WTC11 (cell line): ENCODE results near the gene MYLK. TPM values are rescaled to one million over a fixed set of nuclear protein-coding genes. Genes with fewer than 3 reads are reported as not detected.

Experiments
- ATAC-seq: fragments of 200-7000 bp; cut with Tn5 transposase; 2 replicates; pipeline ENCODE4 v1.10.0; 2021; ENCODE audit warnings: mild to moderate bottlenecking, moderate library complexity
- CTCF ChIA-PET: fragments of 300-600 bp; sonication (Branson Sonifier 250); formaldehyde crosslinking; loops from one replicate; lab custom pipeline; 2021; ENCODE audit warnings: antibody characterized with exemption; lab: Charles Lee
- POLR2A ChIA-PET: fragments of 350-600 bp; sonication (Branson Sonifier 250); formaldehyde crosslinking; loops from one replicate; lab custom pipeline; 2021; ENCODE audit warnings: antibody characterized with exemption; lab: Charles Lee
- DNase-seq: peaks from one replicate; pipeline ENCODE4 v3.0.0; 2021; ENCODE audit warnings: low spot score
- H3K27ac Mint-ChIP-seq: 2 replicates; pipeline ENCODE4 v1.8.0; 2021; ENCODE audit warnings: mixed read lengths
- H3K27me3 Mint-ChIP-seq: 2 replicates; pipeline ENCODE4 v1.8.0; 2021; ENCODE audit warnings: low read depth, mild to moderate bottlenecking, moderate library complexity, mixed read lengths
- H3K36me3 Mint-ChIP-seq: 2 replicates; pipeline ENCODE4 v1.8.0; 2021; ENCODE audit warnings: mixed read lengths
- H3K4me1 Mint-ChIP-seq: 2 replicates; pipeline ENCODE4 v1.8.0; 2022; ENCODE audit warnings: mixed read lengths
- H3K4me3 Mint-ChIP-seq: 2 replicates; pipeline ENCODE4 v1.8.0; 2021; ENCODE audit warnings: mild to moderate bottlenecking, moderate library complexity, mixed read lengths
- H3K9me3 Mint-ChIP-seq: 2 replicates; pipeline ENCODE4 v1.8.0; 2021; ENCODE audit warnings: mixed read lengths
- CBFB ChIP-seq: sonication (generic); formaldehyde crosslinking; IDR thresholded peaks from 2 replicates; pipeline ENCODE4 v1.8.1; 2022; ENCODE audit warnings: mild to moderate bottlenecking, low read depth, missing genetic modification reagents
- ESRRA ChIP-seq: sonication (generic); formaldehyde crosslinking; IDR thresholded peaks from 2 replicates; pipeline ENCODE4 v1.8.1; 2022; ENCODE audit warnings: mild to moderate bottlenecking, missing genetic modification reagents, borderline replicate concordance
- FOXK1 ChIP-seq: sonication (generic); formaldehyde crosslinking; IDR thresholded peaks from 2 replicates; pipeline ENCODE4 v1.8.0; 2022; ENCODE audit warnings: mild to moderate bottlenecking, moderate library complexity, missing genetic modification reagents
- HMGA2 ChIP-seq: fragments of 250-450 bp; sonication (Bioruptor Pico); IDR thresholded peaks from 2 replicates; pipeline ENCODE4 v1.4.0; 2021; ENCODE audit warnings: mild to moderate bottlenecking, moderate library complexity
- KAT7 ChIP-seq: sonication (generic); formaldehyde crosslinking; IDR thresholded peaks from 2 replicates; pipeline ENCODE4 v1.8.1; 2023; ENCODE audit warnings: missing genetic modification reagents, mild to moderate bottlenecking, borderline replicate concordance
- NFYB ChIP-seq: sonication (generic); formaldehyde crosslinking; conservative IDR thresholded peaks from 2 replicates; pipeline ENCODE4 v1.8.0; 2022; ENCODE audit warnings: low read depth, missing genetic modification reagents
- NR1H2 ChIP-seq: sonication (generic); formaldehyde crosslinking; IDR thresholded peaks from 2 replicates; pipeline ENCODE4 v1.9.0; 2021; ENCODE audit warnings: mild to moderate bottlenecking, moderate library complexity, missing genetic modification reagents
- SP1 ChIP-seq: sonication (generic); formaldehyde crosslinking; conservative IDR thresholded peaks from 2 replicates; pipeline ENCODE4 v1.8.1; 2022; ENCODE audit warnings: missing genetic modification reagents
- TEAD1 ChIP-seq: sonication (generic); formaldehyde crosslinking; IDR thresholded peaks from 2 replicates; pipeline ENCODE4 v1.8.0; 2022; ENCODE audit warnings: mild to moderate bottlenecking, missing genetic modification reagents
- TEAD4 ChIP-seq: sonication (generic); formaldehyde crosslinking; IDR thresholded peaks from 2 replicates; pipeline ENCODE4 v1.8.0; 2022; ENCODE audit warnings: mild to moderate bottlenecking, missing genetic modification reagents
- TP53 ChIP-seq: sonication (generic); formaldehyde crosslinking; IDR thresholded peaks from 2 replicates; pipeline ENCODE4 v1.8.1; 2023; ENCODE audit warnings: mild to moderate bottlenecking, missing genetic modification reagents
- ZBTB21 ChIP-seq: sonication (generic); formaldehyde crosslinking; IDR thresholded peaks from 2 replicates; pipeline ENCODE4 v1.8.1; 2023; ENCODE audit warnings: mild to moderate bottlenecking, missing genetic modification reagents, borderline replicate concordance
- ZNF138 ChIP-seq: sonication (generic); formaldehyde crosslinking; conservative IDR thresholded peaks from 2 replicates; pipeline ENCODE4 v1.8.1; 2022; ENCODE audit warnings: mild to moderate bottlenecking, moderate library complexity, missing genetic modification reagents
- ZNF219 ChIP-seq: sonication (generic); formaldehyde crosslinking; IDR thresholded peaks from 2 replicates; pipeline ENCODE4 v1.8.0; 2023; ENCODE audit warnings: missing genetic modification reagents, mild to moderate bottlenecking, borderline replicate concordance
- ZNF671 ChIP-seq: fragments of 250-450 bp; sonication (Bioruptor Pico); IDR thresholded peaks from 2 replicates; pipeline ENCODE4 v1.8.0; 2021; ENCODE audit warnings: mild to moderate bottlenecking
- total RNA-seq: library from RNA; stranded (reverse); gene quantifications from 3 replicates; pipeline ENCODE4 v1.2.3, GENCODE V29; 2021
- TF ChIP-seq, protein P1 (sequence below): fragments of 250-450 bp; sonication (Bioruptor Pico); IDR thresholded peaks from 2 replicates; pipeline ENCODE4 v1.9.0; 2021; ENCODE audit warnings: mild to moderate bottlenecking
- TF ChIP-seq, protein P2 (sequence below): fragments of 250-450 bp; sonication (Bioruptor Pico); IDR thresholded peaks from 2 replicates; pipeline ENCODE4 v1.9.0; 2021; ENCODE audit warnings: moderate library complexity, mild to moderate bottlenecking, inconsistent platforms, borderline replicate concordance
- TF ChIP-seq, protein P3 (sequence below): sonication (generic); formaldehyde crosslinking; IDR thresholded peaks from 2 replicates; pipeline ENCODE4 v1.8.0; 2023; ENCODE audit warnings: mild to moderate bottlenecking, missing genetic modification reagents
- TF ChIP-seq, protein P4 (sequence below): fragments of 250-450 bp; sonication (Bioruptor Pico); IDR thresholded peaks from 2 replicates; pipeline ENCODE4 v2.1.2; 2022; ENCODE audit warnings: mild to moderate bottlenecking, moderate library complexity
- TF ChIP-seq, protein P5 (sequence below): sonication (generic); formaldehyde crosslinking; IDR thresholded peaks from 2 replicates; pipeline ENCODE4 v1.8.0; 2023; ENCODE audit warnings: missing genetic modification reagents
- TF ChIP-seq, protein P6 (sequence below): sonication (generic); formaldehyde crosslinking; IDR thresholded peaks from 2 replicates; pipeline ENCODE4 v1.8.0; 2023; ENCODE audit warnings: missing genetic modification reagents, mild to moderate bottlenecking, borderline replicate concordance
- TF ChIP-seq, protein P7 (sequence below): sonication (generic); formaldehyde crosslinking; IDR thresholded peaks from 2 replicates; pipeline ENCODE4 v1.8.1; 2023; ENCODE audit warnings: mild to moderate bottlenecking, missing genetic modification reagents
- TF ChIP-seq, protein P8 (sequence below): fragments of 250-450 bp; sonication (Bioruptor Pico); IDR thresholded peaks from 2 replicates; pipeline ENCODE4 v1.8.0; 2021; ENCODE audit warnings: mild to moderate bottlenecking

The MYLK gene
- total RNA-seq, 1 experiment from 2014 or later, result 10.4 TPM

DNA sequence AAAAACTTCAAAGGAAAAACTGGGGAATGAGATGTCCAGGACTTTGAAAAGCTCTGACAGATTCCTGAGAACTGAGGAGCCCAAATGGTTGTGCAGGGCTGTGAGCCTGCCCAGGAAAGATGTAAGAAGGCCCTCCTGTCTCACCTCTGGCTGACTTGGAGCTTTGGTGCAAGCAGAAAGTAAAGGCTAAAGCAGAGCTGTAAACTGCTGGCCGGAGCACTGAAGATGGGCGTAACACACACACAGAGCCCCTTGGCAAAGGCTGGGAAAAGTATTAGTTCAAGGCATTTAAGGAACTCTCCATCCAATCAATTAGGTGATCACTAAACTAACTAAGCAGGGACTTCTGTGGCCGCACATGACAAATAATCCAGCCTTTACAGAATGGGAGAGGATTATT is 155.1 kb downstream of the MYLK start:
- H3K27me3 Mint-ChIP-seq, result no peaks in the 10 kb centered on the region
- no peaks in the 10 kb centered on the region for H3K9me3 Mint-ChIP-seq
- DNase-seq, result no peak
- H3K27ac Mint-ChIP-seq, result no peak overlapping the region
- ChIA-PET CTCF (interaction anchor here (1.2 to 2.9 kb wide), 4 partner anchors 10 to 87 kb away, joined by 3 to 13 read pairs (median 8); no protein-coding TSS in a partner anchor), POLR2A (interaction anchor here (0.6 kb wide), 1 partner anchor 41 kb away, joined by 4 read pairs; no protein-coding TSS in a partner anchor)
- no peak overlapping the region for H3K4me3 Mint-ChIP-seq
- no peak for ATAC-seq
- H3K4me1 Mint-ChIP-seq, result no peaks in the 10 kb centered on the region
- no peaks in the 10 kb centered on the region for H3K36me3 Mint-ChIP-seq
- TF ChIP-seq CBFB (CRISPR knock-in tag) (no peak), ZNF138 (CRISPR knock-in tag) (no peak), ESRRA (no peak), TEAD4 (CRISPR knock-in tag) (no peak), FOXK1 (CRISPR knock-in tag) (no peak), NFYB (CRISPR knock-in tag) (no peak), KAT7 (CRISPR knock-in tag) (no peak), ZNF219 (CRISPR knock-in tag) (no peak), SP1 (no peak), ZNF671 (CRISPR knock-in tag) (no peak), ZBTB21 (CRISPR knock-in tag) (no peak), TP53 (no peak)
- TF ChIP-seq, protein P1, sequence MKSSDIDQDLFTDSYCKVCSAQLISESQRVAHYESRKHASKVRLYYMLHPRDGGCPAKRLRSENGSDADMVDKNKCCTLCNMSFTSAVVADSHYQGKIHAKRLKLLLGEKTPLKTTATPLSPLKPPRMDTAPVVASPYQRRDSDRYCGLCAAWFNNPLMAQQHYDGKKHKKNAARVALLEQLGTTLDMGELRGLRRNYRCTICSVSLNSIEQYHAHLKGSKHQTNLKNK (CRISPR knock-in tag), result no peak
- TF ChIP-seq, protein P2, sequence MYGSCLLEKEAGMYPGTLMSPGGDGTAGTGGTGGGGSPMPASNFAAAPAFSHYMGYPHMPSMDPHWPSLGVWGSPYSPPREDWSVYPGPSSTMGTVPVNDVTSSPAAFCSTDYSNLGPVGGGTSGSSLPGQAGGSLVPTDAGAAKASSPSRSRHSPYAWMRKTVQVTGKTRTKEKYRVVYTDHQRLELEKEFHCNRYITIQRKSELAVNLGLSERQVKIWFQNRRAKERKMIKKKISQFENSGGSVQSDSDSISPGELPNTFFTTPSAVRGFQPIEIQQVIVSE, result no peak

DNA sequence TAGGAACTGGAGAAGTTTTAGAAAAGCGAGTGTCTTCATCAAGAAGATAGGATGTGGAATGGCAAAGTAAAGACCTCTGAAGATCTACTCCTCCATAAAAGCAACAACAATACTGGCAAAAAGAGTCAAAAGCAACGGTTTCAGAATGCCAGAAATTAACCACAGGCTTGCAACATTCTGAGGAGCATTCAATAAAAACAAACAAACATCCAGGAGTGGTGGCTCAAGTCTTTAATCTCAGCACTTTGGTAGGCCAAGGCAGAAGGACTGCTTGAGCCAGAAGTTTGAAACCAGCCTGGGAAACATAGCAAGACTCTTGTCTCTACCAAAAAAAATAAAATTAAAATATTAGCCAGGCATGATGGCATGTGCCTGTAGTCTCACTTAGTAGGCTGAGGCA is 156.1 kb downstream of the MYLK start:
- CTCF ChIA-PET, result interaction anchor here (1.2 to 2.9 kb wide), 3 partner anchors 16 to 86 kb away, joined by 3 to 13 read pairs (median 10); no protein-coding TSS in a partner anchor
- Mint-ChIP-seq H3K4me3 (no peak overlapping the region), H3K27ac (no peak overlapping the region), H3K9me3 (no peaks in the 10 kb centered on the region), H3K36me3 (no peaks in the 10 kb centered on the region), H3K27me3 (no peaks in the 10 kb centered on the region), H3K4me1 (no peaks in the 10 kb centered on the region; the same call in 1 of the 2 replicates)
- POLR2A ChIA-PET, result no interaction called here
- ATAC-seq, result no peak
- no peak for DNase-seq
- TF ChIP-seq NFYB (CRISPR knock-in tag) (no peak), FOXK1 (CRISPR knock-in tag) (no peak), NR1H2 (CRISPR knock-in tag) (no peak), HMGA2 (CRISPR knock-in tag) (no peak), TEAD1 (CRISPR knock-in tag) (no peak)
- TF ChIP-seq, protein P3, sequence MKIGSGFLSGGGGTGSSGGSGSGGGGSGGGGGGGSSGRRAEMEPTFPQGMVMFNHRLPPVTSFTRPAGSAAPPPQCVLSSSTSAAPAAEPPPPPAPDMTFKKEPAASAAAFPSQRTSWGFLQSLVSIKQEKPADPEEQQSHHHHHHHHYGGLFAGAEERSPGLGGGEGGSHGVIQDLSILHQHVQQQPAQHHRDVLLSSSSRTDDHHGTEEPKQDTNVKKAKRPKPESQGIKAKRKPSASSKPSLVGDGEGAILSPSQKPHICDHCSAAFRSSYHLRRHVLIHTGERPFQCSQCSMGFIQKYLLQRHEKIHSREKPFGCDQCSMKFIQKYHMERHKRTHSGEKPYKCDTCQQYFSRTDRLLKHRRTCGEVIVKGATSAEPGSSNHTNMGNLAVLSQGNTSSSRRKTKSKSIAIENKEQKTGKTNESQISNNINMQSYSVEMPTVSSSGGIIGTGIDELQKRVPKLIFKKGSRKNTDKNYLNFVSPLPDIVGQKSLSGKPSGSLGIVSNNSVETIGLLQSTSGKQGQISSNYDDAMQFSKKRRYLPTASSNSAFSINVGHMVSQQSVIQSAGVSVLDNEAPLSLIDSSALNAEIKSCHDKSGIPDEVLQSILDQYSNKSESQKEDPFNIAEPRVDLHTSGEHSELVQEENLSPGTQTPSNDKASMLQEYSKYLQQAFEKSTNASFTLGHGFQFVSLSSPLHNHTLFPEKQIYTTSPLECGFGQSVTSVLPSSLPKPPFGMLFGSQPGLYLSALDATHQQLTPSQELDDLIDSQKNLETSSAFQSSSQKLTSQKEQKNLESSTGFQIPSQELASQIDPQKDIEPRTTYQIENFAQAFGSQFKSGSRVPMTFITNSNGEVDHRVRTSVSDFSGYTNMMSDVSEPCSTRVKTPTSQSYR (CRISPR knock-in tag), result no peak
- TF ChIP-seq, protein P4, sequence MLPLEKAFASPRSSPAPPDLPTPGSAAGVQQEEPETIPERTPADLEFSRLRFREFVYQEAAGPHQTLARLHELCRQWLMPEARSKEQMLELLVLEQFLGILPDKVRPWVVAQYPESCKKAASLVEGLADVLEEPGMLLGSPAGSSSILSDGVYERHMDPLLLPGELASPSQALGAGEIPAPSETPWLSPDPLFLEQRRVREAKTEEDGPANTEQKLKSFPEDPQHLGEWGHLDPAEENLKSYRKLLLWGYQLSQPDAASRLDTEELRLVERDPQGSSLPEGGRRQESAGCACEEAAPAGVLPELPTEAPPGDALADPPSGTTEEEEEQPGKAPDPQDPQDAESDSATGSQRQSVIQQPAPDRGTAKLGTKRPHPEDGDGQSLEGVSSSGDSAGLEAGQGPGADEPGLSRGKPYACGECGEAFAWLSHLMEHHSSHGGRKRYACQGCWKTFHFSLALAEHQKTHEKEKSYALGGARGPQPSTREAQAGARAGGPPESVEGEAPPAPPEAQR (CRISPR knock-in tag), result no peak
- TF ChIP-seq, protein P5, sequence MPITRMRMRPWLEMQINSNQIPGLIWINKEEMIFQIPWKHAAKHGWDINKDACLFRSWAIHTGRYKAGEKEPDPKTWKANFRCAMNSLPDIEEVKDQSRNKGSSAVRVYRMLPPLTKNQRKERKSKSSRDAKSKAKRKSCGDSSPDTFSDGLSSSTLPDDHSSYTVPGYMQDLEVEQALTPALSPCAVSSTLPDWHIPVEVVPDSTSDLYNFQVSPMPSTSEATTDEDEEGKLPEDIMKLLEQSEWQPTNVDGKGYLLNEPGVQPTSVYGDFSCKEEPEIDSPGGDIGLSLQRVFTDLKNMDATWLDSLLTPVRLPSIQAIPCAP (CRISPR knock-in tag), result no peak
- TF ChIP-seq, protein P6, sequence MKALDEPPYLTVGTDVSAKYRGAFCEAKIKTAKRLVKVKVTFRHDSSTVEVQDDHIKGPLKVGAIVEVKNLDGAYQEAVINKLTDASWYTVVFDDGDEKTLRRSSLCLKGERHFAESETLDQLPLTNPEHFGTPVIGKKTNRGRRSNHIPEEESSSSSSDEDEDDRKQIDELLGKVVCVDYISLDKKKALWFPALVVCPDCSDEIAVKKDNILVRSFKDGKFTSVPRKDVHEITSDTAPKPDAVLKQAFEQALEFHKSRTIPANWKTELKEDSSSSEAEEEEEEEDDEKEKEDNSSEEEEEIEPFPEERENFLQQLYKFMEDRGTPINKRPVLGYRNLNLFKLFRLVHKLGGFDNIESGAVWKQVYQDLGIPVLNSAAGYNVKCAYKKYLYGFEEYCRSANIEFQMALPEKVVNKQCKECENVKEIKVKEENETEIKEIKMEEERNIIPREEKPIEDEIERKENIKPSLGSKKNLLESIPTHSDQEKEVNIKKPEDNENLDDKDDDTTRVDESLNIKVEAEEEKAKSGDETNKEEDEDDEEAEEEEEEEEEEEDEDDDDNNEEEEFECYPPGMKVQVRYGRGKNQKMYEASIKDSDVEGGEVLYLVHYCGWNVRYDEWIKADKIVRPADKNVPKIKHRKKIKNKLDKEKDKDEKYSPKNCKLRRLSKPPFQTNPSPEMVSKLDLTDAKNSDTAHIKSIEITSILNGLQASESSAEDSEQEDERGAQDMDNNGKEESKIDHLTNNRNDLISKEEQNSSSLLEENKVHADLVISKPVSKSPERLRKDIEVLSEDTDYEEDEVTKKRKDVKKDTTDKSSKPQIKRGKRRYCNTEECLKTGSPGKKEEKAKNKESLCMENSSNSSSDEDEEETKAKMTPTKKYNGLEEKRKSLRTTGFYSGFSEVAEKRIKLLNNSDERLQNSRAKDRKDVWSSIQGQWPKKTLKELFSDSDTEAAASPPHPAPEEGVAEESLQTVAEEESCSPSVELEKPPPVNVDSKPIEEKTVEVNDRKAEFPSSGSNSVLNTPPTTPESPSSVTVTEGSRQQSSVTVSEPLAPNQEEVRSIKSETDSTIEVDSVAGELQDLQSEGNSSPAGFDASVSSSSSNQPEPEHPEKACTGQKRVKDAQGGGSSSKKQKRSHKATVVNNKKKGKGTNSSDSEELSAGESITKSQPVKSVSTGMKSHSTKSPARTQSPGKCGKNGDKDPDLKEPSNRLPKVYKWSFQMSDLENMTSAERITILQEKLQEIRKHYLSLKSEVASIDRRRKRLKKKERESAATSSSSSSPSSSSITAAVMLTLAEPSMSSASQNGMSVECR, result no peak
- TF ChIP-seq, protein P7, sequence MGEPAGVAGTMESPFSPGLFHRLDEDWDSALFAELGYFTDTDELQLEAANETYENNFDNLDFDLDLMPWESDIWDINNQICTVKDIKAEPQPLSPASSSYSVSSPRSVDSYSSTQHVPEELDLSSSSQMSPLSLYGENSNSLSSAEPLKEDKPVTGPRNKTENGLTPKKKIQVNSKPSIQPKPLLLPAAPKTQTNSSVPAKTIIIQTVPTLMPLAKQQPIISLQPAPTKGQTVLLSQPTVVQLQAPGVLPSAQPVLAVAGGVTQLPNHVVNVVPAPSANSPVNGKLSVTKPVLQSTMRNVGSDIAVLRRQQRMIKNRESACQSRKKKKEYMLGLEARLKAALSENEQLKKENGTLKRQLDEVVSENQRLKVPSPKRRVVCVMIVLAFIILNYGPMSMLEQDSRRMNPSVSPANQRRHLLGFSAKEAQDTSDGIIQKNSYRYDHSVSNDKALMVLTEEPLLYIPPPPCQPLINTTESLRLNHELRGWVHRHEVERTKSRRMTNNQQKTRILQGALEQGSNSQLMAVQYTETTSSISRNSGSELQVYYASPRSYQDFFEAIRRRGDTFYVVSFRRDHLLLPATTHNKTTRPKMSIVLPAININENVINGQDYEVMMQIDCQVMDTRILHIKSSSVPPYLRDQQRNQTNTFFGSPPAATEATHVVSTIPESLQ (CRISPR knock-in tag), result no peak
- TF ChIP-seq, protein P8, sequence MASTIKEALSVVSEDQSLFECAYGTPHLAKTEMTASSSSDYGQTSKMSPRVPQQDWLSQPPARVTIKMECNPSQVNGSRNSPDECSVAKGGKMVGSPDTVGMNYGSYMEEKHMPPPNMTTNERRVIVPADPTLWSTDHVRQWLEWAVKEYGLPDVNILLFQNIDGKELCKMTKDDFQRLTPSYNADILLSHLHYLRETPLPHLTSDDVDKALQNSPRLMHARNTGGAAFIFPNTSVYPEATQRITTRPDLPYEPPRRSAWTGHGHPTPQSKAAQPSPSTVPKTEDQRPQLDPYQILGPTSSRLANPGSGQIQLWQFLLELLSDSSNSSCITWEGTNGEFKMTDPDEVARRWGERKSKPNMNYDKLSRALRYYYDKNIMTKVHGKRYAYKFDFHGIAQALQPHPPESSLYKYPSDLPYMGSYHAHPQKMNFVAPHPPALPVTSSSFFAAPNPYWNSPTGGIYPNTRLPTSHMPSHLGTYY (CRISPR knock-in tag), result no peak
